H9 (cell line): Measurements from ENCODE around the gene ERMP1. TPM values are rescaled to one million over a fixed set of nuclear protein-coding genes. Genes with fewer than 3 reads are reported as not detected.

Experiments used
- DNase-seq: peaks from one replicate; pipeline ENCODE4 v3.0.0-alpha.2; 2017
- H2AFZ ChIP-seq: one replicate; pipeline ENCODE4 v1.6.1; 2013; ENCODE audit warnings: mild to moderate bottlenecking, low read length, control low read depth, moderate library complexity
- H2AK5ac ChIP-seq: 2 replicates; pipeline ENCODE4 v1.6.1; 2013; ENCODE audit warnings: low read length, control low read depth, mixed read lengths; ENCODE audit not compliant: insufficient read length
- H2BK120ac ChIP-seq: one replicate; pipeline ENCODE4 v1.6.1; 2013; ENCODE audit warnings: low read depth, mild to moderate bottlenecking, low read length, control low read depth, inconsistent platforms; ENCODE audit not compliant: poor library complexity, severe bottlenecking
- H2BK12ac ChIP-seq: 2 replicates; pipeline ENCODE4 v1.6.1; 2013; ENCODE audit warnings: low read length, control low read depth, mixed read lengths, low read depth; ENCODE audit not compliant: insufficient read length
- H2BK15ac ChIP-seq: 2 replicates; pipeline ENCODE4 v1.6.1; 2013; ENCODE audit warnings: low read depth, low read length, control low read depth
- H2BK20ac ChIP-seq: one replicate; pipeline ENCODE4 v1.6.1; 2013; ENCODE audit warnings: low read depth, mild to moderate bottlenecking, low read length, control low read depth, inconsistent platforms; ENCODE audit not compliant: poor library complexity, severe bottlenecking
- H2BK5ac ChIP-seq: 2 replicates; pipeline ENCODE4 v1.6.1; 2013; ENCODE audit warnings: low read length, control low read depth, mixed read lengths; ENCODE audit not compliant: insufficient read length
- H3K14ac ChIP-seq: 2 replicates; pipeline ENCODE4 v1.6.1; 2013; ENCODE audit warnings: low read length, control low read depth; ENCODE audit not compliant: insufficient read depth
- H3K18ac ChIP-seq: 2 replicates; pipeline ENCODE4 v1.6.1; 2013; ENCODE audit warnings: low read depth, mild to moderate bottlenecking, mixed read lengths, low read length, control low read depth; ENCODE audit not compliant: insufficient read length
- H3K23ac ChIP-seq: 2 replicates; pipeline ENCODE4 v1.6.1; 2013; ENCODE audit warnings: low read length, control low read depth, mixed read lengths, low read depth; ENCODE audit not compliant: insufficient read length
- H3K23me2 ChIP-seq: 2 replicates; pipeline ENCODE4 v1.6.1; 2013; ENCODE audit warnings: low read depth, mild to moderate bottlenecking, mixed read lengths, low read length, control low read depth; ENCODE audit not compliant: insufficient read length, poor library complexity, severe bottlenecking
- H3K27ac ChIP-seq: 2 replicates; pipeline ENCODE4 v1.5.1; 2013; ENCODE audit warnings: low read length, control low read depth, mixed read lengths, low read depth; ENCODE audit not compliant: insufficient read length
- H3K27me3 ChIP-seq: 2 replicates; pipeline ENCODE4 v1.6.1; 2013; ENCODE audit warnings: low read length, control low read depth, inconsistent platforms; ENCODE audit not compliant: insufficient read depth
- H3K4ac ChIP-seq: 2 replicates; pipeline ENCODE4 v1.6.1; 2013; ENCODE audit warnings: low read depth, mild to moderate bottlenecking, control low read depth, inconsistent platforms, low read length, moderate library complexity
- H3K4me1 ChIP-seq: 2 replicates; pipeline ENCODE4 v1.6.1; 2013; ENCODE audit warnings: low read length, control low read depth, inconsistent platforms; ENCODE audit not compliant: insufficient read depth
- H3K4me2 ChIP-seq: 2 replicates; pipeline ENCODE4 v1.6.1; 2013; ENCODE audit warnings: low read length, control low read depth, mixed read lengths; ENCODE audit not compliant: insufficient read length, insufficient read depth
- H3K56ac ChIP-seq: 2 replicates; pipeline ENCODE4 v1.6.1; 2013; ENCODE audit warnings: low read depth, mild to moderate bottlenecking, mixed read lengths, low read length, control low read depth; ENCODE audit not compliant: insufficient read length
- H3K79me1 ChIP-seq: 2 replicates; pipeline ENCODE4 v1.6.1; 2013; ENCODE audit warnings: low read depth, mild to moderate bottlenecking, moderate library complexity, low read length, control low read depth, inconsistent platforms; ENCODE audit not compliant: insufficient read depth, poor library complexity, severe bottlenecking
- H3K79me2 ChIP-seq: 2 replicates; pipeline ENCODE4 v1.6.1; 2013; ENCODE audit warnings: low read length, control low read depth, inconsistent platforms; ENCODE audit not compliant: insufficient read depth
- H3K9ac ChIP-seq: 2 replicates; pipeline ENCODE4 v1.6.1; 2013; ENCODE audit warnings: low read length, control low read depth, mixed read lengths; ENCODE audit not compliant: insufficient read length; ENCODE audit errors: extremely low read depth
- H3K9me3 ChIP-seq: one replicate; pipeline ENCODE4 v1.6.1; 2013; ENCODE audit warnings: low read depth, low read length, inconsistent platforms; ENCODE audit not compliant: control insufficient read depth
- H3T11ph ChIP-seq: one replicate; pipeline ENCODE4 v1.6.1; 2013; ENCODE audit warnings: mild to moderate bottlenecking, low read length, control low read depth, inconsistent platforms
- H4K20me1 ChIP-seq: one replicate; pipeline ENCODE4 v1.6.1; 2013; ENCODE audit not compliant: control insufficient read depth, insufficient read length, insufficient read depth
- H4K5ac ChIP-seq: 2 replicates; pipeline ENCODE4 v1.6.1; 2013; ENCODE audit warnings: low read depth, mild to moderate bottlenecking, mixed read lengths, low read length, control low read depth; ENCODE audit not compliant: insufficient read length
- H4K8ac ChIP-seq: replicated peaks from 2 replicates; pipeline ENCODE4 v1.6.1; 2013; ENCODE audit warnings: low read length, control low read depth, mixed read lengths, low read depth; ENCODE audit not compliant: insufficient read length
- H4K91ac ChIP-seq: 2 replicates; pipeline ENCODE4 v1.6.1; 2013; ENCODE audit warnings: low read depth, mild to moderate bottlenecking, moderate library complexity, mixed read lengths, low read length, control low read depth; ENCODE audit not compliant: insufficient read length
- H3K27ac Mint-ChIP-seq, 3 experiments: 2 replicates in 2 of 3; 3 replicates in 1 of 3; pipeline ENCODE4 v1.8.0; 2020 to 2021; ENCODE audit warnings: mixed read lengths in 3 of 3, mild to moderate bottlenecking in 1 of 3, moderate library complexity in 1 of 3
- H3K27me3 Mint-ChIP-seq: 2 replicates; pipeline ENCODE4 v1.8.0; 2021; ENCODE audit warnings: low read depth, mild to moderate bottlenecking, moderate library complexity, mixed read lengths
- H3K36me3 Mint-ChIP-seq, 3 experiments: 2 replicates in 2 of 3; 3 replicates in 1 of 3; pipeline ENCODE4 v1.8.0; 2020 to 2021; ENCODE audit warnings: low read depth in 3 of 3, mixed read lengths in 3 of 3; ENCODE audit not compliant: insufficient read depth in 1 of 3
- H3K4me1 Mint-ChIP-seq, 2 experiments: 2 replicates each; pipeline ENCODE4 v1.8.0; 2020; ENCODE audit warnings: mixed read lengths in 2 of 2
- H3K4me3 Mint-ChIP-seq, 2 experiments: 2 replicates in 1 of 2; 3 replicates in 1 of 2; pipeline ENCODE4 v1.8.0; 2020 to 2021; ENCODE audit warnings: mild to moderate bottlenecking in 2 of 2, mixed read lengths in 2 of 2, moderate library complexity in 1 of 2
- H3K9me3 Mint-ChIP-seq, 2 experiments: 2 replicates in 1 of 2; 3 replicates in 1 of 2; pipeline ENCODE4 v1.8.0; 2020; ENCODE audit warnings: mild to moderate bottlenecking in 2 of 2, mixed read lengths in 2 of 2, moderate library complexity in 1 of 2
- CTCF ChIP-seq: fragments of 200-600 bp; sonication (generic); conservative IDR thresholded peaks from 3 replicates; pipeline ENCODE4 v1.8.0; 2021; ENCODE audit warnings: antibody characterized with exemption, mild to moderate bottlenecking
- WGBS: extraction: QIAGEN DNeasy Blood & Tissue Kit; methylation state at CpG from one replicate; pipeline ENCODE4 v1.1.7; 2013; ENCODE audit warnings: missing lambda C conversion rate, low lambda C conversion rate, mixed read lengths; ENCODE audit not compliant: insufficient read length; ENCODE audit errors: extremely low coverage; 5-methylcytosine and 5-hydroxymethylcytosine counted together
- total RNA-seq: library from RNA; stranded (reverse); gene quantifications from 2 replicates; pipeline ENCODE4 v1.2.1, GENCODE V29; 2021

The ERMP1 gene
- total RNA-seq, 1 experiment from 2014 or later, result 20.2 TPM

- Histone ChIP-seq H4K20me1 (no peaks in the 10 kb centered on the region), H3K56ac (no peak overlapping the region), H2BK5ac (no peak overlapping the region), H3K23me2 (no peaks in the 10 kb centered on the region), H2BK12ac (no peak overlapping the region), H3K79me1 (no peaks in the 10 kb centered on the region), H2AFZ (no peak overlapping the region), H2BK120ac (no peak overlapping the region), H4K8ac (no peak overlapping the region), H3K9me3 (no peaks in the 10 kb centered on the region), H3K27me3 (no peaks in the 10 kb centered on the region), H4K91ac (no peak overlapping the region), H3K27ac (no peak overlapping the region), H3K14ac (no peak overlapping the region), H4K5ac (no peak overlapping the region), H3K18ac (no peak overlapping the region), H3K4me1 (no peaks in the 10 kb centered on the region), H3K4me2 (no peak overlapping the region), H3T11ph (no peak overlapping the region), H2AK5ac (no peak overlapping the region), H3K4ac (no peak overlapping the region), H3K9ac (no peak overlapping the region), H2BK20ac (no peak overlapping the region), H3K23ac (no peak overlapping the region), H3K79me2 (no peaks in the 10 kb centered on the region), H2BK15ac (no peak overlapping the region)
- WGBS, result no CpG with 5 or more reads among the region's 1 CpG
- no peaks in the 10 kb centered on the region for H3K4me1 Mint-ChIP-seq
- H3K9me3 Mint-ChIP-seq, result peaks cover 0 to 4% of the 10 kb centered on the region in 2 experiments; a peak in 1 of 5 replicates
- DNase-seq, result no peak
- H3K4me3 Mint-ChIP-seq, result no peak overlapping the region
- H3K27me3 Mint-ChIP-seq, result no peaks in the 10 kb centered on the region
- H3K27ac Mint-ChIP-seq, result no peak overlapping the region
- H3K36me3 Mint-ChIP-seq, result peaks cover 11 to 24% (median 19%) of the 10 kb centered on the region in 3 experiments; a peak in 6 of 7 replicates
- no peak for TF ChIP-seq CTCF
These were observed 84.5 kb downstream of the ERMP1 start for GRCh38 chr9:5748438-5748837.
